GM12878 (cell line): ENCODE data around the gene PHLPP1.

Source experiments
- ATF2 ChIP-seq: IDR thresholded peaks from 2 replicates; pipeline ENCODE4 v1.6.1; 2012; ENCODE audit warnings: low read length, inconsistent platforms
- CTCF ChIP-seq, 3 experiments: IDR thresholded peaks in 2 of 3; conservative IDR thresholded peaks in 1 of 3; 2 replicates each; pipeline ENCODE4 v1.5.1; 2011; ENCODE audit warnings: low read depth in 3 of 3, low read length in 3 of 3, mild to moderate bottlenecking in 3 of 3, control low read depth in 2 of 3, moderate library complexity in 2 of 3, inconsistent platforms in 1 of 3, mixed read lengths in 1 of 3; ENCODE audit not compliant: control insufficient read depth in 2 of 3, insufficient read depth in 1 of 3; ENCODE audit errors: extremely low read depth in 1 of 3
- HDAC6 ChIP-seq: fragments of 200-600 bp; sonication (generic); IDR thresholded peaks from one replicate; pipeline ENCODE4 v1.8.0; 2017; ENCODE audit warnings: antibody characterized with exemption; ENCODE audit not compliant: unreplicated experiment
- NR2C2 ChIP-seq: IDR thresholded peaks from 2 replicates; pipeline ENCODE4 v1.6.1; 2011; ENCODE audit warnings: borderline replicate concordance, low read depth; ENCODE audit not compliant: control insufficient read depth, insufficient read length
- POLR2AphosphoS2 ChIP-seq: IDR thresholded peaks from 2 replicates; pipeline ENCODE4 v1.6.1; 2011; ENCODE audit warnings: low read depth, mild to moderate bottlenecking, low read length, improper control_type of control experiment, moderate library complexity
- POLR2AphosphoS5 ChIP-seq: IDR thresholded peaks from 2 replicates; pipeline ENCODE4 v1.6.1; 2011; ENCODE audit warnings: mild to moderate bottlenecking, low read length, inconsistent platforms
- RAD21 ChIP-seq: IDR thresholded peaks from 2 replicates; pipeline ENCODE4 v1.6.1; 2011; ENCODE audit warnings: mild to moderate bottlenecking, low read depth, low read length, moderate library complexity; ENCODE audit not compliant: insufficient read depth
- SMC3 ChIP-seq: IDR thresholded peaks from 2 replicates; pipeline ENCODE4 v1.6.1; 2011; ENCODE audit warnings: low read length, improper control_type of control experiment, borderline replicate concordance
- ZNF384 ChIP-seq: IDR thresholded peaks from 2 replicates; pipeline ENCODE4 v1.6.1; 2012; ENCODE audit warnings: low read depth, mild to moderate bottlenecking, low read length, improper control_type of control experiment, borderline replicate concordance
- ZNF592 ChIP-seq: fragments of 450-650 bp; IDR thresholded peaks from 2 replicates; pipeline ENCODE4 v1.6.1; 2017; ENCODE audit warnings: mild to moderate bottlenecking, moderate library complexity

- TF ChIP-seq CTCF (IDR thresholded peaks at IDR 0.05 in 2 of 3, conservative IDR thresholded peaks at IDR 0.05 in 1 of 3; ENCODE audit: control insufficient read depth in 2 of 3, extremely low read depth in 1 of 3, insufficient read depth in 1 of 3, low read depth in 3 of 3, low read length in 3 of 3) (no peak), POLR2AphosphoS5 (no peak), RAD21 (no peak), ZNF384 (no peak), SMC3 (no peak), NR2C2 (no peak), POLR2AphosphoS2 (no peak), HDAC6 (no peak), ZNF592 (no peak), ATF2 (no peak)
Observed at GRCh38 chr18:62715436-62715758, at the start of gene PHLPP1.
